Heart left ventricle (tissue), 13 donors: ENCODE data around the gene GLG1.

ENCODE experiments used
- POLR2A ChIP-seq, 2 donors: fragments of 450-650 bp; IDR thresholded peaks; one replicate each; pipeline ENCODE4 v1.6.1; 2017; ENCODE audit warnings: antibody characterized with exemption in 2 of 2, mild to moderate bottlenecking in 2 of 2, moderate library complexity in 2 of 2
- TF ChIP-seq, protein P1 (sequence below), 12 donors: fragments of 200-600 bp; sonication (generic) in 4 of 12; IDR thresholded peaks; one replicate each; pipeline versions ENCODE4 v1.5.0 to v1.8.0; 2018 to 2022; ENCODE audit warnings: antibody characterized with exemption in 12 of 12, mild to moderate bottlenecking in 5 of 12
- donor health status: ischemic (EF 13 %, LVEDD 7.1; RV severe dilation, severe dysfunction).
- donor health status: DM: no; HTN: yes; CAD: no.
- donor health status: DM: no; HTN: no; CAD: no.
- donor health status: ischemic (EF 25% LVEDD 6.9; RV normal size, moderate dysfunction).
- donor health status: ischemic (EF 25% LVEDD 5.7; RV mildly dilated, moderate dysfunction).
- donor health status: ischemic (EF 35%, LVEDD 5.7; RV mildly dilated, moderate dysfunction).
- donor health status: nonischemic (EF 11% LVEDD 7.7; RV severe dilation, severe dysfunction).
- donor health status: DM: yes; HTN: yes; CAD: no.
- donor health status: PGD.
- donor health status: ischemic (EF 29% LVEDD 5.4; RV normal size, mild dysfunction).
- donor health status: nonischemic (EF 23%, LVEDD 6.1; RV moderate dilation, normal function).

DNA sequence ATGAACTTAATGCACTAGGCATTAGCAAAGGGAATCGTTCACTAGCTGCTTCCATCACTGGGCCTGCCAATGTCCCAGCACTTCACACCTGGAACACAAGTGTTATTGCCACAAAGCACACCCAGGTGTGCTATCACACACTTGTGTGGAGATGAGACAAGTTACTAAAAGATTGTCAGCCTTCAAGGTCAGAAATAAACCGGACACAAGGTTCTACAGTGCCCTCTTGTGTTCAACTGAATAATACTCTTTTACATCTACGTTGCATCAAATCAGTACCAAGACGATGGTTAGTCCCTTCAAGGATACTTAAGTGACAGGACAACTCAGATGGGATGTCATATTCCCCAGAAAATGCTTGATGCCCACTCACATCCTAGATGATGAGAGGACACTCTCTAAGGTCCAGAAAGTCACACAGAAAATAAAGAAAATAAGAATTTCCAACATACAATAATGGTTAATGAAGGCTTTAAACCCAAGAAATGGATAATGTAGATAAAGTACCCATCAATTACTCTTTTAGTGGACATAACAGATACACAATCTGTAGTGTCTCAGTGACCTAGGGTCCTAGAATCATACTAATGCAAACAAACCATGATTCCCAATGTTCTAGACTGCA, 16.4 kb upstream of the GLG1 start:
- no peak for TF ChIP-seq POLR2A (IDR thresholded peaks at IDR 0.05)
- TF ChIP-seq, protein P1, sequence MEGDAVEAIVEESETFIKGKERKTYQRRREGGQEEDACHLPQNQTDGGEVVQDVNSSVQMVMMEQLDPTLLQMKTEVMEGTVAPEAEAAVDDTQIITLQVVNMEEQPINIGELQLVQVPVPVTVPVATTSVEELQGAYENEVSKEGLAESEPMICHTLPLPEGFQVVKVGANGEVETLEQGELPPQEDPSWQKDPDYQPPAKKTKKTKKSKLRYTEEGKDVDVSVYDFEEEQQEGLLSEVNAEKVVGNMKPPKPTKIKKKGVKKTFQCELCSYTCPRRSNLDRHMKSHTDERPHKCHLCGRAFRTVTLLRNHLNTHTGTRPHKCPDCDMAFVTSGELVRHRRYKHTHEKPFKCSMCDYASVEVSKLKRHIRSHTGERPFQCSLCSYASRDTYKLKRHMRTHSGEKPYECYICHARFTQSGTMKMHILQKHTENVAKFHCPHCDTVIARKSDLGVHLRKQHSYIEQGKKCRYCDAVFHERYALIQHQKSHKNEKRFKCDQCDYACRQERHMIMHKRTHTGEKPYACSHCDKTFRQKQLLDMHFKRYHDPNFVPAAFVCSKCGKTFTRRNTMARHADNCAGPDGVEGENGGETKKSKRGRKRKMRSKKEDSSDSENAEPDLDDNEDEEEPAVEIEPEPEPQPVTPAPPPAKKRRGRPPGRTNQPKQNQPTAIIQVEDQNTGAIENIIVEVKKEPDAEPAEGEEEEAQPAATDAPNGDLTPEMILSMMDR (IDR thresholded peaks at IDR 0.05) = peak; percentile 53 to 77 (median 64)
